H1 (cell line): ENCODE data around the gene CAPN13.

Experiments used
- ASH2L ChIP-seq: fragments of 200-600, 300-600 bp; sonication (generic); IDR thresholded peaks from one replicate; pipeline ENCODE4 v1.7.1; 2017; ENCODE audit warnings: low read length
- CBX5 ChIP-seq: fragments of 300-800, 300-1000 bp; sonication (generic); IDR thresholded peaks from 2 replicates; pipeline ENCODE4 v1.7.1; 2016; ENCODE audit warnings: antibody characterized with exemption, low read length, low read depth
- CEBPB ChIP-seq: IDR thresholded peaks from 2 replicates; pipeline ENCODE4 v1.6.1; 2012; ENCODE audit warnings: low read depth, low read length
- CTCF ChIP-seq, 3 experiments: IDR thresholded peaks; 1 replicate in 2 of 3; 2 replicates in 1 of 3; pipeline versions ENCODE4 v1.5.1 to v1.6.1; 2011; ENCODE audit warnings: low read length in 3 of 3, mild to moderate bottlenecking in 3 of 3, inconsistent platforms in 2 of 3, low read depth in 1 of 3, moderate library complexity in 1 of 3; ENCODE audit not compliant: insufficient read depth in 1 of 3; ENCODE audit errors: control extremely low read depth in 1 of 3
- EP300 ChIP-seq, 2 experiments: IDR thresholded peaks; 1 replicate in 1 of 2; 2 replicates in 1 of 2; pipeline ENCODE4 v1.6.1; 2011 to 2012; ENCODE audit warnings: low read depth in 2 of 2, low read length in 2 of 2, mild to moderate bottlenecking in 2 of 2, borderline replicate concordance in 1 of 2, inconsistent platforms in 1 of 2, moderate library complexity in 1 of 2
- GABPA ChIP-seq: IDR thresholded peaks from 2 replicates; pipeline ENCODE4 v1.6.1; 2011; ENCODE audit warnings: mild to moderate bottlenecking, low read length, moderate library complexity, borderline replicate concordance; ENCODE audit not compliant: insufficient read depth
- MAFK ChIP-seq: IDR thresholded peaks from 2 replicates; pipeline ENCODE4 v1.6.1; 2012; ENCODE audit warnings: low read depth, mild to moderate bottlenecking, improper control_type of control experiment, low read length
- MAX ChIP-seq: IDR thresholded peaks from 2 replicates; pipeline ENCODE4 v1.6.1; 2012; ENCODE audit warnings: inconsistent platforms
- NRF1 ChIP-seq: IDR thresholded peaks from 2 replicates; pipeline ENCODE4 v1.6.1; 2011; ENCODE audit warnings: mild to moderate bottlenecking, low read depth, low read length, improper control_type of control experiment
- PHF8 ChIP-seq: fragments of 200-600 bp; sonication (generic); conservative IDR thresholded peaks from 2 replicates; pipeline ENCODE4 v1.7.1; 2012; ENCODE audit warnings: low read depth, mild to moderate bottlenecking, inconsistent platforms, low read length, moderate library complexity
- POLR2AphosphoS5 ChIP-seq: IDR thresholded peaks from 2 replicates; pipeline ENCODE4 v1.6.1; 2011; ENCODE audit warnings: low read depth, low read length
- RNF2 ChIP-seq: fragments of 200-900, 300-1000 bp; sonication (generic); IDR thresholded peaks from 2 replicates; pipeline ENCODE4 v1.7.1; 2016; ENCODE audit warnings: borderline replicate concordance, low read depth, mild to moderate bottlenecking, antibody characterized with exemption, low read length; ENCODE audit not compliant: poor library complexity, severe bottlenecking; ENCODE audit errors: missing control alignments

GRCh38 chr2:30792521-30792920 is 14.7 kb downstream of the CAPN13 start:
- TF ChIP-seq CEBPB, result no peak
- no peak for TF ChIP-seq NRF1
- TF ChIP-seq CTCF (IDR thresholded peaks at IDR 0.05; ENCODE audit: control extremely low read depth in 1 of 3, insufficient read depth in 1 of 3, low read depth in 1 of 3, low read length in 3 of 3), result no peak
- no peak for TF ChIP-seq EP300 (IDR thresholded peaks at IDR 0.05; ENCODE audit: borderline replicate concordance in 1 of 2, low read depth in 2 of 2, low read length in 2 of 2)
- no peak for TF ChIP-seq RNF2
- no peak for TF ChIP-seq CBX5
- no peak for TF ChIP-seq POLR2AphosphoS5
- TF ChIP-seq ASH2L, result no peak
- no peak for TF ChIP-seq MAFK
- no peak for TF ChIP-seq GABPA
- TF ChIP-seq MAX, result no peak
- TF ChIP-seq PHF8, result no peak
